Tibial nerve (tissue), 4 donors: ENCODE results near the gene PSMB8. TPM values are rescaled to one million over a fixed set of nuclear protein-coding genes. Genes with fewer than 3 reads are reported as not detected.
"Not testable (repeated sequence)": the region's sequence is repeated elsewhere in the genome, so short reads cannot be mapped to it uniquely, and the experiment has no call there.

Experiments
- DNase-seq, 2 donors: peaks; one replicate each; pipeline ENCODE4 v3.0.0-alpha.2; 2019; ENCODE audit warnings: low spot score in 2 of 2
- H3K27ac ChIP-seq, 4 donors: fragments of 200-600 bp; sonication (generic) in 3 of 4; one replicate each; pipeline ENCODE4 v1.5.1; 2017 to 2019; ENCODE audit warnings: mild to moderate bottlenecking in 1 of 4
- H3K27me3 ChIP-seq, 2 donors: fragments of 200-600 bp; sonication (generic) in 1 of 2; one replicate each; pipeline versions ENCODE4 v1.5.1 to v1.6.0; 2017 to 2019
- H3K36me3 ChIP-seq, 3 donors: fragments of 200-600 bp; sonication (generic); one replicate each; pipeline ENCODE4 v1.5.1; 2018 to 2019
- H3K4me1 ChIP-seq, 4 donors: fragments of 200-600 bp; sonication (generic) in 3 of 4; one replicate each; pipeline ENCODE4 v1.5.1; 2017 to 2019
- H3K4me3 ChIP-seq, 4 donors: fragments of 200-600 bp; sonication (generic) in 3 of 4; one replicate each; pipeline ENCODE4 v1.5.1; 2017 to 2019; ENCODE audit warnings: mild to moderate bottlenecking in 1 of 4, moderate library complexity in 1 of 4
- H3K9me3 ChIP-seq, 4 donors: fragments of 200-600 bp; sonication (generic) in 3 of 4; one replicate each; pipeline ENCODE4 v1.5.1; 2017 to 2019
- EP300 ChIP-seq, 2 donors: sonication (generic); formaldehyde crosslinking; IDR thresholded peaks; one replicate each; pipeline ENCODE4 v1.6.1; 2017; ENCODE audit warnings: antibody characterized with exemption in 2 of 2, mild to moderate bottlenecking in 1 of 2
- POLR2A ChIP-seq, 2 donors: fragments of 450-650 bp; IDR thresholded peaks; one replicate each; pipeline ENCODE4 v1.6.1; 2017; ENCODE audit warnings: antibody characterized with exemption in 2 of 2, mild to moderate bottlenecking in 2 of 2, moderate library complexity in 2 of 2
- WGBS, 2 donors: methylation state at CpG; one replicate each; pipeline ENCODE4 v1.1.5; 2018; 5-methylcytosine and 5-hydroxymethylcytosine counted together
- total RNA-seq, 4 donors: library from RNA; depleted of rRNA; stranded (reverse); fragments of >200 nt; gene quantifications; one replicate each; pipeline ENCODE4 v1.1.0, GENCODE V29; 2016
- TF ChIP-seq, protein P1 (sequence below), 5 experiments: fragments of 200-600 bp in 3 of 5; fragments of 450-650 bp in 2 of 5; sonication (generic) in 3 of 5; IDR thresholded peaks; one replicate each; pipeline ENCODE4 v1.5.1; 2016 to 2019; ENCODE audit warnings: antibody characterized with exemption in 5 of 5, mild to moderate bottlenecking in 3 of 5, moderate library complexity in 2 of 5

Gene PSMB8
- total RNA-seq, 4 donors from 2014 or later: 16.3 to 39.0 (median 28.4) TPM

DNA sequence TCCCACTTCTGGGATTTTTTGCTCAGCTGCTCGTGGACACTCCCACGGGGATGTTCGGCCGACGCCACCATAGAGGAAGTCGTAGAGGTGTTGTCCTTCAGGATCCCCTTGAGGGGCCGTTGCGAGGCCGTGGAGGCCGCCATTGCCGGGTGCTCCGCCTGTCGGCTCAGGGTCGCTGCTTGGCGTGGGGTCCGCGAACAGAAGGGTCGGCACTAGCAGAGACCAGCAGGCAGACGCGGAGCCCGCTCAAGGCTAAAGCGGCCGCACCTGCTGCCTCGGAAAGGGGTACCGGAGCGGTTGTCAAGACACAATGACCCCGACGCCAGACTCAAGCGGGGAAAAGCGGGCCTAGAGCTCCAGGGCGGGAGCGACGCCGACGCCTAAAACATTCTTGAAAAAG is 35.8 kb upstream of the PSMB8 start:
- no peak for DNase-seq
- 35 to 57% methylated on average over 35 of the region's 35 CpGs for WGBS, 2 donors
- no peak overlapping the region for H3K27ac ChIP-seq

DNA sequence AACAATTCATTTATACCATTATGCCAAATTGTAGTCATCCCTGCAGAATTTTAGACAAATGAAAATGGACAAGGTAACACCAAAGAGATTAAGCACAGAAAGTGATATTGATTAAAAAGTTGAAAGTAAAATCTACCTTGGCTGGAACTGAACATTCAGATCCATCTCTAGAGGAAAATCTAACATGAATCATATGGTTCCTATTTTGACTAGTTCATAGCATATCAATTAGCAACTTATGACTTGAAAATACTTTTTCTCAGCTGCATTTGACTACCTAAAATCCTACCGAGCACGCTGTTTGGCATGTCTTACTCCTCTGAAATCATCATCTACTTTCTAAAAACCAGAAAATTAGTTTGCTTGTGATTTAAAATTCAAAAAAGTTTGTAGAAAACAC is 32.8 kb upstream of the PSMB8 start:
- Histone ChIP-seq H3K27me3 (peaks cover 0 to 18% of the 10 kb centered on the region in 2 donors), H3K27ac (no peak overlapping the region), H3K4me1 (no peaks in the 10 kb centered on the region), H3K4me3 (no peak overlapping the region), H3K9me3 (peaks cover 0 to 5% (median 0%) of the 10 kb centered on the region in 4 donors), H3K36me3 (no peaks in the 10 kb centered on the region)
- WGBS, 2 donors: 95 to 96% methylated on average over 2 of the region's 2 CpGs
- TF ChIP-seq, protein P1, sequence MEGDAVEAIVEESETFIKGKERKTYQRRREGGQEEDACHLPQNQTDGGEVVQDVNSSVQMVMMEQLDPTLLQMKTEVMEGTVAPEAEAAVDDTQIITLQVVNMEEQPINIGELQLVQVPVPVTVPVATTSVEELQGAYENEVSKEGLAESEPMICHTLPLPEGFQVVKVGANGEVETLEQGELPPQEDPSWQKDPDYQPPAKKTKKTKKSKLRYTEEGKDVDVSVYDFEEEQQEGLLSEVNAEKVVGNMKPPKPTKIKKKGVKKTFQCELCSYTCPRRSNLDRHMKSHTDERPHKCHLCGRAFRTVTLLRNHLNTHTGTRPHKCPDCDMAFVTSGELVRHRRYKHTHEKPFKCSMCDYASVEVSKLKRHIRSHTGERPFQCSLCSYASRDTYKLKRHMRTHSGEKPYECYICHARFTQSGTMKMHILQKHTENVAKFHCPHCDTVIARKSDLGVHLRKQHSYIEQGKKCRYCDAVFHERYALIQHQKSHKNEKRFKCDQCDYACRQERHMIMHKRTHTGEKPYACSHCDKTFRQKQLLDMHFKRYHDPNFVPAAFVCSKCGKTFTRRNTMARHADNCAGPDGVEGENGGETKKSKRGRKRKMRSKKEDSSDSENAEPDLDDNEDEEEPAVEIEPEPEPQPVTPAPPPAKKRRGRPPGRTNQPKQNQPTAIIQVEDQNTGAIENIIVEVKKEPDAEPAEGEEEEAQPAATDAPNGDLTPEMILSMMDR (IDR thresholded peaks at IDR 0.05): no peak
- TF ChIP-seq EP300 (IDR thresholded peaks at IDR 0.05) (no peak), POLR2A (IDR thresholded peaks at IDR 0.05) (no peak)
- no peak for DNase-seq

More for the DNA sequence above, 35.8 kb upstream of the PSMB8 start:
- Histone ChIP-seq H3K27me3 (peaks cover 0 to 18% of the 10 kb centered on the region in 2 donors), H3K9me3 (no peaks in the 10 kb centered on the region), H3K4me1 (peaks cover 0 to 9% (median 0%) of the 10 kb centered on the region in 4 donors), H3K4me3 (no peak overlapping the region), H3K36me3 (no peaks in the 10 kb centered on the region)
- no peak for TF ChIP-seq EP300 (IDR thresholded peaks at IDR 0.05)
- TF ChIP-seq, protein P1 (IDR thresholded peaks at IDR 0.05): no peak
- no peak for TF ChIP-seq POLR2A (IDR thresholded peaks at IDR 0.05)

DNA sequence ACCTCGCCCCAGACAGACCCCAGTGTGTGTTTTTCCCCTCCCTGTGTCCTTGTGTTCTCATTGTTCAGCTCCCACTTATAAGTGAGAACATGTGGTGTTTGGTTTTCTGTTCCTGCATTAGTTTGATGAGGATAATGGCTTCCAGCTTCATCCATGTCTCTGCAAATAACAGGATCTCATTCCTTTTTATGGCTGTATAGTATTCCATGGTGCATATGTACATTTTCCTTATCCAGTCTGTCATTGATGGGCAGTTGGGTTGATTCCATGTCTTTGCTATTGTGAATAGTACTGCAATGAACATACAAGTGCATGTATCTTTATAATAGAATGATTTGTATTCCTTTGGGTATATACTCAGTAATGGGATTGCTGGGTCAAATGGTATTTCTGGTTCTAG is 30.1 kb upstream of the PSMB8 start:
- H3K27ac ChIP-seq, H3K9me3 ChIP-seq, H3K4me1 ChIP-seq, H3K36me3 ChIP-seq, H3K27me3 ChIP-seq, DNase-seq, H3K4me3 ChIP-seq: not testable (repeated sequence)
- 28 to 29% methylated on average over 1 of the region's 1 CpG for WGBS, 2 donors

DNA sequence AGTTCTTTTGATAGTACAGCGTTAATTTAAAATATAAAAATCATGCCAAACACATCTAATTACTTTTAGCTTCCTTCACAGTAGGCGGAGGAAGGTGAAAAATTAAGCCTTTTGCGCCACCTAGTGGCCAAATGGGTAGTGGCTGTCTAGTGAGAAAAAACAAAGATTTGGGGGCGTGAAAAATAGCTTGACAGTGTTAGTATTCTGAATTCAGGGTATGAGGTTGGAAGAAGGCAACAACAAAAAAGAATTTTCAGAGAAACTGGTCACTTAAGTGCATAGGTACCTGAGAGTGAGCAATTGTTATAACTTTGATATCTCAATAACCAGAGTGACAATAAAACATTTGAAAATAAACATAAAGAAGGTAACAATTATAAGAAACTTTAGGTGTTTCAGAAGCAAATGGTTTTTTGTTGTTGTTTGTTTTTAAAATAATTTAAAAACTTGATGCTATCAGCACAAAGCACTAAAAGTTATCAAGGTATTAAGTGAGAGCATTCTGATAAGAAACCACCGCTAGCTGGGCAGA is 24.5 kb upstream of the PSMB8 start:
- H3K36me3 ChIP-seq: no peaks in the 10 kb centered on the region
- no peak overlapping the region for H3K27ac ChIP-seq
- TF ChIP-seq POLR2A (IDR thresholded peaks at IDR 0.05) (no peak), EP300 (IDR thresholded peaks at IDR 0.05) (peak; percentile 18 to 52)
- TF ChIP-seq, protein P1 (IDR thresholded peaks at IDR 0.05): peak; percentile 77 to 97 (median 92)
- H3K9me3 ChIP-seq: peaks cover 0 to 5% (median 0%) of the 10 kb centered on the region in 4 donors
- 17 to 19% methylated on average over 5 of the region's 5 CpGs for WGBS, 2 donors
- no peaks in the 10 kb centered on the region for H3K27me3 ChIP-seq
- H3K4me3 ChIP-seq: no peak overlapping the region
- H3K4me1 ChIP-seq: peaks cover 0 to 5% (median 3%) of the 10 kb centered on the region in 4 donors
- peak; percentile 76 to 88 for DNase-seq

DNA sequence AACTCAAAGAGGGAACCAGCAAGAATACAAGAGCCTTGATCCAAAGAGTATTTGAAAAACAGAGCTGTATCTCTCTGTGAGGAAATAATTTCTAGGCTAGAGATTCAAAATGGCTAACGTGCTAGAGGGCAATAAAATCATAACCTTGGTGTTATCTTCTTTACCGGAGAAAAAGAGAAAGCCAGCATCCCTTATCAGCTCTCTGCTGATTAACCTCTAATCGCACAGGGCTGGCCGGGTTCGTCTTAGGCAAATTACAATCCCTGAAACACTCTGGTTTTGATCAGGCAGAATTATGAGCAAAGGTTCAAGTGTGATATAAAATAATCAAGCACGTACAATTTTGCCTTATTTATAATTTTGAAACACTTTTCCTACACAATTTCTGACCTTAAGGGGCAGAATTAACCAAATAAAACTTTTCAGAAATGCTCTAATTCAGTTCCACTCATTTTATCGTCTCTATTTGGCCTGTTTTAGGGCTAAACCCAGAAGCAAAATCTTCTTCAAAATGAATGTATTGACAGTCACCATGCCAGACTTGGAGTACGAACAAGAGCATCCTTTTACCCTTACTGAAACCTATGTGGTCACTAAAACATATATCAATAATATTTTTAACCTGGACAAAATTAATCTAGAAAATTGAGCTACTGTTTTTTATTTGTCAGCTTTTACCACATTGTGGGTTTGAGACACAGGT is 23.9 kb upstream of the PSMB8 start:
- 55 to 62% methylated on average over 8 of the region's 8 CpGs for WGBS, 2 donors
- Histone ChIP-seq H3K27me3 (no peaks in the 10 kb centered on the region), H3K9me3 (peaks cover 0 to 3% (median 0%) of the 10 kb centered on the region in 4 donors), H3K36me3 (no peaks in the 10 kb centered on the region), H3K4me1 (peaks cover 0 to 5% (median 3%) of the 10 kb centered on the region in 4 donors), H3K27ac (no peak overlapping the region), H3K4me3 (no peak overlapping the region)
- TF ChIP-seq POLR2A (IDR thresholded peaks at IDR 0.05): no peak
- no peak for TF ChIP-seq EP300 (IDR thresholded peaks at IDR 0.05)
- TF ChIP-seq, protein P1 (IDR thresholded peaks at IDR 0.05): no peak
- DNase-seq: no peak
